ENCODE results near the gene ANKRD37.

ANKRD37 gene

GRCh38 chr4:185394568-185395237, 1.9 kb upstream of the ANKRD37 start:
- TF ChIP-seq, protein P1, sequence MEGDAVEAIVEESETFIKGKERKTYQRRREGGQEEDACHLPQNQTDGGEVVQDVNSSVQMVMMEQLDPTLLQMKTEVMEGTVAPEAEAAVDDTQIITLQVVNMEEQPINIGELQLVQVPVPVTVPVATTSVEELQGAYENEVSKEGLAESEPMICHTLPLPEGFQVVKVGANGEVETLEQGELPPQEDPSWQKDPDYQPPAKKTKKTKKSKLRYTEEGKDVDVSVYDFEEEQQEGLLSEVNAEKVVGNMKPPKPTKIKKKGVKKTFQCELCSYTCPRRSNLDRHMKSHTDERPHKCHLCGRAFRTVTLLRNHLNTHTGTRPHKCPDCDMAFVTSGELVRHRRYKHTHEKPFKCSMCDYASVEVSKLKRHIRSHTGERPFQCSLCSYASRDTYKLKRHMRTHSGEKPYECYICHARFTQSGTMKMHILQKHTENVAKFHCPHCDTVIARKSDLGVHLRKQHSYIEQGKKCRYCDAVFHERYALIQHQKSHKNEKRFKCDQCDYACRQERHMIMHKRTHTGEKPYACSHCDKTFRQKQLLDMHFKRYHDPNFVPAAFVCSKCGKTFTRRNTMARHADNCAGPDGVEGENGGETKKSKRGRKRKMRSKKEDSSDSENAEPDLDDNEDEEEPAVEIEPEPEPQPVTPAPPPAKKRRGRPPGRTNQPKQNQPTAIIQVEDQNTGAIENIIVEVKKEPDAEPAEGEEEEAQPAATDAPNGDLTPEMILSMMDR (IDR thresholded peaks at IDR 0.05; ENCODE audit: insufficient read depth, low read length, missing control alignments): no peak
- H3K4me3 ChIP-seq (ENCODE audit: low read depth, low read length): peak overlapping the region; percentile 12
- DNase-seq (ENCODE audit: low read depth, low spot score): no peak
- ChIA-PET CTCF (interaction anchor here (4.8 kb wide), 1 partner anchor 210 kb away, joined by 28 read pairs; no protein-coding TSS in a partner anchor), POLR2A (interaction anchor here (1.5 kb wide), 1 partner anchor 9 kb away, joined by 4 read pairs; no protein-coding TSS in a partner anchor)

GRCh38 chr4:185395238-185395955, 1.2 kb upstream of the ANKRD37 start, which contains the start of gene LRP2BP:
TSS of gene LRP2BP (minus strand) at chr4:185395924. CDS start at chr4:185378186, 17,738 bp downstream.
- ChIA-PET POLR2A (interaction anchor here (0.8 to 2.4 kb wide), 7 partner anchors 10 to 194 kb away, joined by 3 to 7 read pairs (median 4); no protein-coding TSS in a partner anchor), CTCF (interaction anchor here (1.8 to 4.8 kb wide), 2 partner anchors 203 to 211 kb away, joined by 5 to 28 read pairs; no protein-coding TSS in a partner anchor)
- no peak for DNase-seq (ENCODE audit: low read depth, low spot score)
- TF ChIP-seq, protein P1 (IDR thresholded peaks at IDR 0.05; ENCODE audit: insufficient read depth, low read length, missing control alignments): no peak
- peak within 1 kb of the TSS; percentile 76 for H3K4me3 ChIP-seq (ENCODE audit: low read depth, low read length)

DNA sequence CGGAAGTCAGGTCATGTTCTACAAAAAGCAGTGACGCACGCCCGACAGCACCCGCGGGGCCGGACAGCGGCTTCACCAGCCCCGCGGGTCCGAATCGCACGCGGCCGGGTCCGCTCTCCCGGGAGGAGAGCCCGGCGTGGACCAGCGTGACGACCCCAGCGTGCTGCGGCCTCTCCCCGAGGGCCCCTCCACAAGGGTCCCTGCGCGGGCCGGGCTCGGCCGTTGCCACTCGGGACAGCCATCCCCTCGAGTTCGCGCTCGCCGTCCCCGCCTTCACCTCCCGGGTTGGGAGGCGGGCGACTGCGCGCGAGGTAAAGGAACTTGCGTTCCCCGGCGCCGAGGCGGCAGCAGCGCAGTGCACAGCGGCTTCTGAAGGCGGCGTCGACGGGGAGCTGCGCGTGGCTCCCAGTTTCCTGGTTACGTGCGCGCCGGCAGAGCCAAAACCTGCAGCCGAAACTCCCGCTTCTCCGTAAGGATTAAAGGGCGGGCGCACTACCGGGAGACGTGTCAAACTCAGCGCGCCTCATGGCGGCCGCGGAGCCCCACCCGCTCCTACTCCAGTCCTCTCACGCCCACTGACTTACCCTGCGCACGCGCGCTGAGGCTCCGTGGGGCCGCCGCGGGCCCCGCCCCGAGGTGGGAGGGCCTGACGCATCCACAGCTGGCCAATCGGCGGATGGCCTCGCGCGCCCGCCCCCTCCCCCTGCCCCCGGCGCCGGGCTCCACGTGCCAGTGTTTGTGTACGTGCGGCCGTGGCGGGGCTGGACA, 501 bp upstream of the ANKRD37 start:
- TF ChIP-seq, protein P1 (IDR thresholded peaks at IDR 0.05; ENCODE audit: insufficient read depth, low read length, missing control alignments): no peak
- peak overlapping the region; percentile 76 for H3K4me3 ChIP-seq (ENCODE audit: low read depth, low read length)
- POLR2A ChIA-PET: interaction anchor here (0.8 to 2.4 kb wide), 9 partner anchors 10 to 194 kb away, joined by 3 to 7 read pairs (median 3); no protein-coding TSS in a partner anchor
- peak; percentile 88 for DNase-seq (ENCODE audit: low read depth, low spot score)
- CTCF ChIA-PET: interaction anchor here (0.9 to 4.8 kb wide), 3 partner anchors 202 to 255 kb away, joined by 3 to 28 read pairs (median 5); no protein-coding TSS in a partner anchor

GRCh38 chr4:185398618-185399017, 2.0 kb downstream of the ANKRD37 start:
- H3K4me3 ChIP-seq (ENCODE audit: low read depth, low read length): no peak overlapping the region
- no peak for DNase-seq (ENCODE audit: low read depth, low spot score)
- POLR2A ChIA-PET: no interaction called here
- CTCF ChIA-PET: interaction anchor here (2.0 to 4.8 kb wide), 2 partner anchors 214 to 639 kb away, joined by 5 to 28 read pairs; no protein-coding TSS in a partner anchor
- TF ChIP-seq, protein P1 (IDR thresholded peaks at IDR 0.05; ENCODE audit: insufficient read depth, low read length, missing control alignments): no peak

DNA sequence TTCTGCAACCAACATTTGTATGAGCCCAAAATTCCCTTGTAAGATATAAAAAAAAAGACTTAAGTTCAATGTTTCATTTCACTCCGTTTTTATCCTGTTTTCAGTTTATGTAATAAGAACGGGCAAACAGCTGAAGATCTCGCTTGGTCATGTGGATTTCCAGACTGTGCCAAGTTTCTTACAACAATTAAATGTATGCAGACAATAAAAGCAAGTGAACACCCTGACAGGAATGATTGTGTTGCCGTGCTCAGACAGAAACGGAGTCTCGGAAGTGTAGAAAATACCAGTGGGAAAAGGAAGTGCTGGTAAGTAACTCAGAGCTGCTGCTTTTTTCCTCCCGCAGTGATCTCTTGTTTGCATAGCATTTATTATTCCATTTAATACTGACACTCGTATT, 2.8 kb downstream of the ANKRD37 start:
- POLR2A ChIA-PET: no interaction called here
- H3K4me3 ChIP-seq (ENCODE audit: low read depth, low read length): no peak overlapping the region
- TF ChIP-seq, protein P1 (IDR thresholded peaks at IDR 0.05; ENCODE audit: insufficient read depth, low read length, missing control alignments): no peak
- CTCF ChIA-PET: interaction anchor here (2.0 kb wide), 1 partner anchor 639 kb away, joined by 5 read pairs; no protein-coding TSS in a partner anchor
- DNase-seq (ENCODE audit: low read depth, low spot score): no peak
